HG02759 (cell line): ENCODE measurements around the gene DEPDC5.

Source experiments
- ATAC-seq: cut with Tn5 transposase; IDR thresholded peaks from one replicate; pipeline ENCODE4 v1.9.1; 2021; ENCODE audit warnings: mild to moderate bottlenecking, moderate library complexity; ENCODE audit not compliant: unreplicated experiment

DEPDC5 gene

DNA sequence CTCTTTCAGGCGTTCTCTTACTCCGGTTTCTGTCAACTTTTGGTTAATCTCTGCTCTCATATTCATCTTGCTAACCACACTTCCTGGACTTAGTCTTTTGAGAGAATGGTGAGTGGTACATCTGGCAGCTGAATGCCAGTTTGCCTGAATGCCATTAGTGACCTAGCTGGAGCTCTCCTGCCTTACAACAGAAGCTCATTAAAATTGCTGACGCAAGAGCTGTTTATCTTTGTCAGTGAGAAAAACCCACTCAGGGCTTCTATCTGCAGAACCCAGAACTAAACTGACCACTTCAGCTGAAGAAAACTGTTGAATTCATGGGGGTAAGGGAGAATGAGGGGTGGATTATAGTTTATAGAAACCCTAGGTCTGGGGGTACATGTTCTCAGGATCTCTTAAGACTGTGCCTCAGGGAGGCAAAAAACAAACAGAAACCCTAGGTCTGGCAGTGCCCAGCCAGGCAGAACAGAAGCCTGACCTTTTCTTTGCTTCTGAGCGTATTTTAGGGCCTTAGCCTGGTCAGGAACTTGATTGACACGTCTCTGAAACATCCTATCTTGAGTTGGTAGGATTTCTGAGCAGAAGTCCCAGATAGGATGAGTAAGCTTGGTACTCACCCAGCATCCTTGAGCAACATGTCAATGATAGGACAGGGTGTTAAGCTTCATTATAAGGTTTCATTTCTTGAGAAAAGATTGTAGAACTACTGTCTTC, 137.7 kb downstream of the DEPDC5 start:
- ATAC-seq: no peak

DNA sequence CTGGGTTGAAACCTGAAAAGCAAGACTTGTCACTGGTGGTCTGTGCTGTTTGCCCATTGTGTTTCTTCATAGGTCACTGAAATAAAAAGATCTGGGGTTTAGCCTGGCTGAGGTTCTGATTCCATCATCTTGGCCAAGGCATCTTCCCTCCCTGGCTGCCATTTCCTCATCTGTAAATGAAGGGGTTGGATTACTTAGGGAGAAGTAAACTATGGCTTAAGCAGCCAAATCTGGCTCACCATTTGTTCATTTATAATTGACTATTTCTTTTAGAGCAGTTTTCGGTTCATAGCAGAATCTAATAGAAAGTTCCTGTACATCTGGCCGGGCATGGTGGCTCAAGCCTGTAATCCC, 138.2 kb downstream of the DEPDC5 start:
- no peak for ATAC-seq

DNA sequence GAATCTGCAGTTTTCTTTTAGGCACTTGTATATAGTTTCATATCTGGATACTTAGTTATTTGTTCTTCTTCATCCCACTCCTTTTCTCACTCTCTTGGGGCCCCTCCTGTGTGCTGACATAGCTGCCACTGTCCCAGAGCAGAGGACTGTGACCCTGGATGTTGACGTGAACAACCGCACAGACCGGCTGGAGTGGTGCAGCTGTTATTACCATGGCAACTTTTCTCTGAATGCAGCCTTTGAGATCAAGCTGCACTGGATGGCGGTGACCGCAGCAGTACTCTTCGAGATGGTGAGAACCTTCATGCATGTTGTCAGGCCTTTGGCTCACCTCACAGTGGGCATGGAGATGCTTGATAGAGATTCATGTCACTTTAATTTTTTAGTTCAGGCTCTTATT, 139.6 kb downstream of the DEPDC5 start:
- ATAC-seq: no peak

DNA sequence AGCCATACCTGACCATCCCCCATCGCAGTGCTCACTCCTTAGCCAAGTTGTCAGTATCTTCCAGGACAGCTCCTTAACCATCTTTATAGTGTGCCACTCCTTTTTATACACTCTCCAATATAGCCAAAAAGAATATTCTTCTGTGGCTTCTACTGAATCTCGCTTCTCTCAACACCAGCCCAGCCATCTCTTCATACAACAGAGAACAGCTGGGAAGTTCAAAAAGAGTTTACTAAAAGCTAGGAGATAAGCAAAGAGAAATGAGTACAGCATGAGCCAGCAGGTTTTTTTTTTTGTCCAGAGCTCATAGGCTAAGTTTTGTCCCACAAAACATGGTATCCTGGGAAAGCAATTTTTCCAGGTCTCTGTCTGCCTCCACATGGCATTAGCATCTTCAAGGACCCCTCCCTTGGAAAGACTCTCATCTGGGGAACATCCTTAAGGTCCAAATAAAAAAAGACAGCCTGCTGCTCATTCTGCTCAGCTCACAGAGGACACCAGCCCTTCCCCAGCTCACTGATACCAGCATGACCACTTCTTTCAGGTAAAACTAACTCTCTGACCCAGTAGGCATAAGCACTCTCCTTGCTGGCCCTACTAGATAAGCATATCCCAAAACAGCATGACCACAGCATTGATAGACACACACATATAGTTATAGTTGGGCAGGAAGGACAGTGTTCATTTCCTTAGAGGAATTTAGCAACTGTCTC, 141.7 kb downstream of the DEPDC5 start:
- ATAC-seq: no peak

DNA sequence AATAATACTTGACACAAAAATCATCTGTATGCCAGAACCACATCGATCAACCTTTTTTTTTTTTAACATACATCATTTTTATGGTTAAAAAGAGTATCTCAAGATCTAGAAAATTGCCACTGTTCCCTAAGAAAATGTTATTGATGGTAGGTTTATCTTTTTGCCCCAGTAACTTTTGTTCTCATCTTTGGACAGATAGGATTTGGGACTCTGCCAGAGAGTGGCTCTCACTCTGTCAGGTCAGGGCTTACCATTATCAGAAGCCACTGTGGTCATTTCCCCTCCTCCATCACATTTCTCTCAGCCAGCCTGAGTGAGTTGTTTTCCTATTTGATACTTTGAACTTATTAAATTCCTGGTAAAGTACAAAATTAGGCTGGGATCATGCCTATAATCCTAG, 142.7 kb downstream of the DEPDC5 start:
- no peak for ATAC-seq

DNA sequence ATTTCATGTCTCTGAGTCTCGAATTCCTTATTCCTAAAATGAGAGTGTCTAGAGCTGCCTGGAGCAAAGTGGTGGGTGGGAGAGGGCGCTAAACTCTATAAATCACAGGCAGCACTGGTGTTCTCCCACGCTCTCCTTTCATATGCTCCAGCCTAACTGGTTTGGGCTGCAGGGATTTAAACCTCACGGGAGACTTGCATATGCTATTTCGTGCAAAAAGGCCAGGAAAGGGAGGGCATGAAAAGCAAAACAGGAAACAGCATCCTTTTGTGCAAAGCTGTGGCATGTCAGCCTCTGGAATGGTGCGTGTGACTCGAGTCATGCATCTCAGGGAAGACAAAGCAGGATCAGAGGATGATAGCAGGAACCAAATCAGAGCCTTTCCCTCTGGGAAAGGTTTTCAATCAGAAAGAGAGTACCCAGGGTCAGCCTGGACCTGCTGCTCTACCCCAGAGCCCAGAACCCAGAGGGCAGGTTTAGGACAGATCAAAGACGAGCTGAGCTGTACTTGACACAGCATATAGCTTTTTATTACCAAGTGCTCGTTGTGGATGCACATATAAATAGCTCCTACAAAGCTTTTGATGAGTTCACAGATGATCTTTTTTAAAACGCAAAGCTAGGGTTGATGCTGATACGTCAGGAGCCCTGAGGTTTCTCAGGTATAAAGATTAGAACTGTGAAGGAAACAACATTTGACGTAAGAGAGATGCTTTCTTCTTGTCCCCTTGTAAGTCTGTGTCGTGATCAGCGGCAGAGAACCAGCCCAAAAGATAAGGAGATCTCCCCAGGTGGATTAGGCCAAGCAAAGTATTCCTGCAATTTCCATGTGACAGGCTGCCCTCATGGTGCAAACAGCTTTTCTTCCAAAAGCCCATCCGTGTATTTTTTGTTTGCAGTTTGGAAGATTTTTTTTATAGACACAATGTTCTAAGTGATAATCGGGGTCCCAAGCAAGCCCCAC, 144.3 kb downstream of the DEPDC5 start:
- no peak for ATAC-seq

DNA sequence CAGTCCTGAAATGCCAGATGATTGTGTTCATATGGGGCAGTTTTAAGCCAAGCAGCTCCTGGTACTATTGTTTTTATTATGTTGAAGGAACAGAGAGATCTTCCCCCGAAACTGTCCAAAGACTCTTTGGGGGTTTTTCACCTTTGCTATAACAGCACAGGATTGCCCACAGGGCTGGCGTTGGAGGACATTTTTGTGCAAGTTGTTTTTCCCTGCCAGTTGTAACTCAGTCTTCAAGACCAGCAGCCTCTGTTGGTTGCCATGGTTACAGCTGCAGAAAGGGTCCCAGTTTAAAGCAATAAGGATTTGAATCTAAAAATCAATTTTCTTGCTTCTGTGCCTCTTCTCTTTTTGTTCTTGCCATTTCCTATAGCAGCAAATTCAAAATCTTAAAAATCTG, 145.1 kb downstream of the DEPDC5 start:
- ATAC-seq: no peak

DNA sequence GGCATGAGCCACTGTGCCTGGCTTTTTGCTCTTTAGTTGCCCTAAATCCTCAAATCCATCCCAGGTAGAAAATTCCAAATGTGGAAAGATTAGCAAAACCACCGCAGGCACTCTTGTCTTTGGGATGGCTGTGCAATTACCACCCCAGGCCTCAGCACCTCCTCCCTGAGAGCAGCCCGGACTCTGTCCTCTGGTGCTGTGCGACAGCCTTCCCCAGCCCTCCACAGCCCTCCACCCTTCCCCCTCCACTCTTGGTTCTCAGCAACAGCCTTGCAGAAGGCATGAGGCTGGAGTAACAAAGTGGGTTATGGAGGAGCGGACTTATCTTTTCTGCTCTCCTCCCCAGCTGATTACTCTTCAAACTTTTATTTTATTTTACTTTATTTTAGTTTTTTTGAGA, 145.8 kb downstream of the DEPDC5 start:
- no peak for ATAC-seq

DNA sequence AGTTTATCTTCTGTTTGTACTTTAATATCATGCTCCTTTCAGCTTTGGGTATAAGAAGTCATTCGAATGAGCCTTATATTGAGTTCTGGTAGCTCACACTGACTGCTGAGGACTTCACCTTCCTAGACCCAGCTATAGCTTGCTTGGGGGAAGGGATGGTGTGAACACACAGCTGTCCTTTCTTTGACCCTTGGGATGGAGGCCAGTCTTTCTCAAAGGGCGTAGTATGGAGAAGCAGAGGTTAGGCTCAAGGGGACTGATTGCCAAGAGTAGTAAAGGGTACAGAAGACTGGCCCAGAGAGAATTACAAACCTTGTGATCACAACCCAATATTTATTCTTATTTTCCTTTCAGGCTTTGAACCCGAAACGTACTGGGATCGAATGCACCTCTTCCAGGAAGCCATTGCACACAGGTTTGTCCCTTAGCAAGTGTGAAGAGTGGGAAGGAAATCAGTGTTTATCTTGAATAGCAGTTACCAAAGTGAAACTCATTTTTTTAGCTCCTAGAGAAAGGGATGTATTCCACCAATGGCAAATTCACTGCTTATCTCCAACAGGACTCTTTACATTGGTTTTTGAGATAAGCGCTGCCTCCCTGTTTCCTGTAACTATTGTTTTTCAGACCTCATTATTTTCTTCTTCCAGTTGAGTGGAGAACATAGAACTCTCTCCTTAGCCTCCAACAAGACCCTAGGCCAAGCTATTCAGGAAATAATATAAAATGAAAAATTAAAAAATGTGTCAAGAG, 147.7 kb downstream of the DEPDC5 start:
- ATAC-seq: no peak

DNA sequence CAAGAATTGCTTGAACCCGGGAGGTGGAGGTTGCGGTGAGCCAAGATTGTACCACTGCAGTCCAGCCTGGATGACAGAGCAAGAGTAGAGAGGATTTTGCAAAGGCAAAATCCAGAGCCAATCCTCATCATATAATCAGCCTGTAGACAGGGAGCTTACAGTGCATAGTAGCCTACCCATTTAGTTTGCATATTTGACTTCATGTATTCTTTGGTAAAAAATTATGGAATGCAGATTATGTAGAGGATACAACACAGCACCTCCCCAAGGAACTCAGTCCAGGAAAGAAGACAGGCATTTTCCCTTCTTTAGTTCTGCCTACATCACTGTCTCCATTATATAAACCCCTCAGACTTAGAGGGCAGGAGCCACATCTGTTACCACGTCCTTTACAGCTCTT, 150.8 kb downstream of the DEPDC5 start:
- ATAC-seq: no peak

DNA sequence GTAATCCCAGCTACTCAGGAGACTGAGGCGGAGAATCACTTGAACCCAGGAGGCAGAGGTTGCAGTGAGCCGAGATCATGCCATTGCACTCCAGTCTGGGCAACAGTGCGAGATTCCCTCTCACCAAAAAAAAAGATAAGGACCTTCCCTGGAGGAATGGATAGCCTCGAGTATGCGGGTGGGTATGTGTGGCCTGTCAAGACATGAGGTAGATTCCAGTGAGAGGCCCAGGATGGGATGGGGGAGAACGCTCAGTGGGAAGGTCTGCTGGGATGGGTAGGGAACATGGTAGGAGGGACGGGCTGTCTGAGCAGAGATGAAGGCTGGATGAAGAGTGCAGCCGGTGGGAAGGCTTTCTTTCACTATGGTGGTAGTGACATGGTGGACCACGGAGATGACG, 151.5 kb downstream of the DEPDC5 start:
- no peak for ATAC-seq

DNA sequence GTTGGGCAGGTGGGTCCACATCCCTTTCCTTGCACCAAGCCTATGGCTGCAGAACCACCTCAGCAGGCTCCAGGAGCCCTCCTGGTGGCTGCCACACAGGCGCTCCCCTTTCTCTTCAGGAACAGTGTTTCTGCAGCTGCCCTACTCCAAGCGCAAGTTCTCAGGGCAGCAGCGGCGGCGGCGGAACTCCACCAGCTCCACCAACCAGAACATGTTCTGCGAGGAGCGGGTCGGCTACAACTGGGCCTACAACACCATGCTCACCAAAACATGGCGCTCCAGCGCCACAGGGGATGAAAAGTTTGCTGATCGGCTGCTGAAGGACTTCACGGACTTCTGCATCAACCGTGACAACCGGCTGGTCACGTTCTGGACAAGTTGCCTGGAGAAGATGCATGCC, 152.3 kb downstream of the DEPDC5 start:
- ATAC-seq: no peak

DNA sequence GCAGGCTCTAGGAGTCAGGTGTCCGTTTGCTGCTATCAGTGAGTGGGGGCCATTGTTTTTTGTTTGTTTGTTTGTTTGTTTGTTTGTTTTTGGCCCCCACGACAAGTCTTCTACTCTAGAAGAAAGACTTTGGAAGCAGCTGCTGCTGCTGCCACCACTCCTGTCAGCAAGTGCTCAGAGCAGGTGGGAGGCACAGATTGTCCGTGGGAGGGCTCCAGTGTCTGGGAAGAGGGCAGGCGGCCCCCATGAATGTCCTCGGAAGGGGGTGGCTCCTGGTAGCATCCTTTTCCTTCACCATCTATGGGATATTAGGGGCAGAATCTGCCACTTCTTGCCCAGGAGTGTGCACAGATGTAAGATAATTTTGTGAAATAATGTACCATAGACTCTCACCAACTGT, 152.8 kb downstream of the DEPDC5 start:
- no peak for ATAC-seq

DNA sequence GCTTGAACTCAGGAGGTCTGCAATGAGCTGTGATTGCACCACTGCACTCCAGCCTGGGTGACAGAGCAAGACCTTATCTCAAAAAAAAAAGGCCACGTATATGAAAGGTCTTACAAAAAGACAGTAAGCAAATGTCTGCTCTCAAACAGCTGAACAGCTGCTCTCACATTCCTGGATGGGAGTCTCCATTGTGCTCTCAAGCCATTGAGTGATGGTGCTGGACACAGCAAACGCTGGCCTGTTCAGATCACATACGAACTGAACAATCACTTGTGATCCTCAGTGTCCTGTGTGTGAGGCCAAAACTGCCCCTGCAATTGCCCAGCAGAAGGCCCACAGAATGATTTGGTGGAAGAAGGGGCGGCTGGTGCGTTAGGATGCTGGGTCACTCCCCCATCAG, 156.2 kb downstream of the DEPDC5 start:
- ATAC-seq: no peak

DNA sequence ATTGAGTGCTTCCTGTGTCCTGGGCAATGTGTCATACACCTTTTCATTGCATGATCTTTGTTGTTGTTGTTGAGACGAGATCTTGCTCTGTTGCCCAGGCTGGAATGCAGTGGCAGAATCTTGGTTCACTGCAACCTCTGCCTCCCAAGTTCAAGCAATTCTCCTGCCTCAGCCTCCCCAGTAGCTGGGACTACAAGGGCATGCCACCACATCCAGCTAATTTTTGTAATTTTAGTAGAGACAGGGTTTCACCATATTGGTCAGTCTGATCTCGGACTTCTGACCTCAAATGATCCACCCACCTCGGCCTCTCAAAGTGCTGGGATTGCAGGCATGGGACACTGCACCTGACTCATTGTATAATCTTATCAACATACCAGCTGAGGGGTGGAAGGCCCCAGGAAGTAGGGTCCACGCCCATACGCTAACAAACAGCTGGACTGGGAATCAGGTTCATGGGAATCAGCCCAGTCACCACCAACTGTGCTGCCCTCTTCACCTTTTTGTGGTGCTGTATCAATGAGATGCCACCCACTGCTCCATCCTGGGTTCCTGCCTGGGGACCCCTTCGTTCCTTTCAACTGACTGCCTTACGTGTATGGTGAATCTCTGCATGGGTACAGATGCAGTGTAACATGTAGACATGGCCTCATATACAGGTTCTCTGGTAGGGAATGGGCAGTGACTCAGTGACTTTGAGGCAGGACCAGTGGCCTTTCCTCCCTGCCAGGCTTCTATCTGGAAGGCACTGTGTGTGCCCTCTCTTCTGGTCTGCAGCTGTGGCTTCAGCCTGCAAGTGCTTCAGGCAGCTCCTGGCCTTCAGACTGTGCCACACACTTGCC, 158.0 kb downstream of the DEPDC5 start:
- no peak for ATAC-seq

DNA sequence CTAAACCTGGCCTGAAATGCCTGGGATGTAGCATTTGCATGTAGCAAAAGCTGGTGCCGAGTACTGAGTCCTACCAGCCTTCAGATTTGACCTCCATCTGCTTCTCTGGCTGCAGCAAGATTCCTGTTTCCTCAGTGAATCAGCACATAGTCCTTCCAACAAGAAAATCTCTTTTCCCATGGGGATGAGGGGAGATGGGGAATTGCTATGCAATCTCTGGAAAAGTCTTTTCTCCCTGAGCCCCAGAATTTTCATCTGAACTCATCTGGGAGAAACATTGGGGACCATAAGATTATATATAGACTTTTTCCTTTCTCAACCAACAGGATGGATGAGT, 158.6 kb downstream of the DEPDC5 start:
- no peak for ATAC-seq

DNA sequence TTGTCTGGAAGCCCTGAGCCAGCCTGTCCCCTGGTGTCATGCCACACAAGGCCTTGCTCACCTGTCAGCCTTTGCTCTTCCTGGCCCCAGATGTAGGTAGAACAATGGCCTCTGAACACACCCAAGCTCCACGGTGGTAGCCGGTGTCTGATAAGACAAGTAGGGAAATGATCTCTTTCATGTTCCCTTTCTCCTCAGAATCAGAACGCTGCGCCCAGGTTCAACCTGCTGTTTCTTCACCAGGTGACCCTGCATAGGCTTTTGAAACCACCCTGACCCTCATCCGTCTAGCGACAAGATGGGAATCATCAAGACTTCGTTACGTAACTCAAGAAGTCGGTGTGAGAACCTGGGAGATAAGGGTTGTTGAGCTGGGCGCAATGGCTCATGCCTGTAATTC, 161.8 kb downstream of the DEPDC5 start:
- no peak for ATAC-seq

DNA sequence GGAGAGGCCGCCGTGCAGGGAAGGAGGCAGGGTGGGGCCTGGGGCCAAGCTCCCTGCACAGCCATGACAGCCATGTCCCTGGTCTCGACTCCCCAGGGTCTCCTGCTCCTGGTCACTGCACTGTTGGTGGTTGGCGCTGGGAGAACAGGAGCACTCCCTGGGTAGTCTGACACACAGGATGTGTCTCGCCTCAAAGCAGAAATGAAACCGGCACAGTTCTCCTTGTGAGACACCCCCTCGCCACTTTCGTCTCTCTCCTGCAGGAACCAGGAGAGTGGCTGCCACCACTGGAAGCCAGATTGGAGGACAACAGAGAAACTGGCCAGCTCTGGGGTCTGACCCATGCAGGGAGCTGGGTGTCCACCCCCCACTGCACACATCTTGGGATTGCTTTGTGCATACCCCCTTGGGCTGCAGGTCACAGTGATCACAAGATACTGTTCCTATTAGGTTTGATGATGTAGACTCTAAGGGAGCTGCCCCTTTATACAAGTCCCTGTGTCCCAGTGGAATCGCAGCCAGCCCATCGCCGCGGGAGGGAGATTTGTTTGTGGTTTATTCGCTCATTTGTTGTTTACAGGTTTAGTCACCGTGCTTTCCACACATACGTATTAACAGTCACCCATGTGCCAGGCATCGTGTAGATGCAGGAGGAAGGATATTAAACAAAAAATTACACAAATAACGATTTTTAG, 163.6 kb downstream of the DEPDC5 start:
- ATAC-seq: peak; percentile 70

DNA sequence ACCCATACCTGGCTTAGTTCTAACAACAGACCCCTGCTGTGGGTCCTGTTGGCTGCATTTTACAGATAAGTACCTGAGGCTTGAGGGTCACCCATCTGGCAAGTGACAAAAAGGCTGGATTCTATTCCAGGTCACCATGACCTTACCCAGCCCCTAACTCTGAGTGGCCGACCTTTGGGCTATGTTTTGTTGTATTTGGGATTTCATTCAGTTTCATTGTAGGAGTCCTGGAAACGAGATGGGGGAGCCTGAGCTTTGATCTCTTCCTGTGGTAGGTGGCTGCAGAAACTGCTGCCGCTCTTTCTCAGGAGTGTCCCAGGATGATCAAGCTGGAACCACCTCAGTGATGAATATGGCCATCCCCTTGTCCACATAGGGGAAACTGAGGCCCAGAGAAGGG, 165.9 kb downstream of the DEPDC5 start:
- no peak for ATAC-seq

DNA sequence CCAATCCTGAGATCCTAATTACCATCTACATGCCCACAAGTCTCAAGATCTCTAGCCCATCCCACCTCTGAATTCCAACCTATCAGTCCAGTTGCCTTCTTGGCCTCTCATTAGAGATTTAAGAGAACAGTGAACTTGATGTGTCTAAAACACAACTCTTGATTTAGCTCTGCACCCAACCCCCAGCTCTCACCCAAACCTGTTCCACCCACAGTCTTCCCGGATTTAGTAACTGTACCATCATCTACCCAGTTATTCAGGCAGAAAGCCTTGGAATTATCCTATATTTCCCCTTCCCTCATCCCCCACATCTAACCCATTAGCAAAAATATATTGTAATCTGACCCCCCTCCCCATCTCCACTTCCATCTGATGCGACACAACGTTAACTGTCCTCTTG, 166.5 kb downstream of the DEPDC5 start:
- ATAC-seq: no peak
